ENCODE data around the gene MMP7.

Gene MMP7

DNA sequence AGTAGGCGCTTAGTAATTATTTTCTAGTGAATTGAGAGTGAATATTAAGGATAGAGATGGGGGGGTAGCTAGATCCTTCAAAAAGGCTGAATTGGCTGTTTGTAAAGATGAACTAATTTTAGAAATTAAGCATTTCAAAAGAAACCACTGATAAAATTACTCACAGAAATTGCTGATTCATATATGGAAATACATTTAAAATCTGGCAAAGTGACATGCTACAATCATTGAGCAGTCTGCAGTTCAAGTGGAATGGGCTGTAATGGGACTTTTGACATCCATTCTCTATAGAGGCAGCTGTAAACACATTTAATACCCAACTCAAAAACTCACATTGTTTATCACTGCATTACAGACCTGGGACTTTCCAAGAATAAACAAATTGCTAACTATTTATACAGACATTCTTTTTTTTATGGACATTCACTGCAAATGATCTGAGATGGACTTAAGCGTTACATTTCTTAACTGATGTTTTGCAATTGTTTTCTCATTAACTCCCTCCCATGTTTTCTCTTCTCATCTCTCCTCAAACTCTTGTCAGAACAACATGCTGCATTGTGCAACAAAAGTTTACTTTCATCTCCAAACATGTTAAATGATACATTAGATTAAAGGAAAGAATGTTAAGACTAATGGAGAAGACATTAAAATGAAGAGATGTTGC lies 42.1 kb upstream of the MMP7 start:
- TF ChIP-seq, protein P1, sequence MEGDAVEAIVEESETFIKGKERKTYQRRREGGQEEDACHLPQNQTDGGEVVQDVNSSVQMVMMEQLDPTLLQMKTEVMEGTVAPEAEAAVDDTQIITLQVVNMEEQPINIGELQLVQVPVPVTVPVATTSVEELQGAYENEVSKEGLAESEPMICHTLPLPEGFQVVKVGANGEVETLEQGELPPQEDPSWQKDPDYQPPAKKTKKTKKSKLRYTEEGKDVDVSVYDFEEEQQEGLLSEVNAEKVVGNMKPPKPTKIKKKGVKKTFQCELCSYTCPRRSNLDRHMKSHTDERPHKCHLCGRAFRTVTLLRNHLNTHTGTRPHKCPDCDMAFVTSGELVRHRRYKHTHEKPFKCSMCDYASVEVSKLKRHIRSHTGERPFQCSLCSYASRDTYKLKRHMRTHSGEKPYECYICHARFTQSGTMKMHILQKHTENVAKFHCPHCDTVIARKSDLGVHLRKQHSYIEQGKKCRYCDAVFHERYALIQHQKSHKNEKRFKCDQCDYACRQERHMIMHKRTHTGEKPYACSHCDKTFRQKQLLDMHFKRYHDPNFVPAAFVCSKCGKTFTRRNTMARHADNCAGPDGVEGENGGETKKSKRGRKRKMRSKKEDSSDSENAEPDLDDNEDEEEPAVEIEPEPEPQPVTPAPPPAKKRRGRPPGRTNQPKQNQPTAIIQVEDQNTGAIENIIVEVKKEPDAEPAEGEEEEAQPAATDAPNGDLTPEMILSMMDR (IDR thresholded peaks at IDR 0.05), result no peak
- Histone ChIP-seq H3K9me3 (no peaks in the 10 kb centered on the region), H3K27ac (no peak overlapping the region), H3K27me3 (no peaks in the 10 kb centered on the region), H3K4me3 (no peak overlapping the region), H3K4me1 (no peaks in the 10 kb centered on the region), H3K36me3 (no peaks in the 10 kb centered on the region)
- DNase-seq, result no peak
- intact Hi-C loops (cut with DNase I; ENCODE audit: low total_unique reads), result no loop called here

DNA sequence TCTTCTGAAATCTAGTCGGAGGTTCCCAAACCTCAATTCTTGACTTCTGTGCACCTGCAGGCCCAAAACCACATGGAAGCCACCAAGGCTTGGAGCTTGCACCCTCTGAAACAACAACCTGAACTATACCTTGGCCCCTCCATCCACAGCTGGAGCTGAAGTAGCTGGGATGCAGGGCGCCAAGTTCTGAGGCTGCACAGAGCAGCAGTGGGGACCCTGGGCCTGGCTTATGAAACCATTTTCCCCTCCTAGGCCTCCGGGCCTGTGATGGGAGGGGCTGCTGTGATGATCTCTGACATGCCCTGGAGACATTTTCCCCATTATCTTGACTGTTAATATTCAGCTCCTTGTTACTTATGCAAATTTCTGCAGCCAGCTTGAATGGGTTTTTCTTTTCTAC lies 38.3 kb upstream of the MMP7 start:
- no peaks in the 10 kb centered on the region for H3K9me3 ChIP-seq
- intact Hi-C loops (cut with DNase I; ENCODE audit: low total_unique reads), result no loop called here

DNA sequence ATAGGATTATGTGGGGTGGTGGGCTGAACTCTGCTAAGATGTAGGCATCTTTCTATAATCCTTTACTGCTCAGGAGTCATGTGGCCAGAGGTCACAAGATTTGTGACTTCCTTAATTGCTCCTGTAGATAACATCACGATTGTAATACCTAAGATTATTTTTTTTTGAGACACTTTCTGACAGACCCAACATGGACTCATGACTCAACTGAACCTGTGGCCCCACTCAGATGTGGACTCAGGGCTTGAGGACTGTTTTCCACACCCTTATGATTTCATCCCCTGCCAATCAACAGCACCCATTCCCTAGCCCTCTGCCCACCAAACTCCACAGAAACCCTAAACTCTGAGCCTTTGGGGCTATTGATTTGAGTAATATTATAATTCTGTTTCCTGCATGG lies 35.6 kb upstream of the MMP7 start:
- no peaks in the 10 kb centered on the region for H3K9me3 ChIP-seq
- TF ChIP-seq, protein P1 (IDR thresholded peaks at IDR 0.05), result no peak
- H3K4me3 ChIP-seq, result no peak overlapping the region
- no peak for DNase-seq
- H3K36me3 ChIP-seq, result no peaks in the 10 kb centered on the region
- H3K27ac ChIP-seq, result no peak overlapping the region
- intact Hi-C loops (cut with DNase I; ENCODE audit: low total_unique reads), result no loop called here
- H3K27me3 ChIP-seq, result no peaks in the 10 kb centered on the region
- peaks cover 0 to 9% (median 5%) of the 10 kb centered on the region in 4 donors for H3K4me1 ChIP-seq

More for the DNA sequence above, 38.3 kb upstream of the MMP7 start:
- Histone ChIP-seq H3K36me3 (no peaks in the 10 kb centered on the region), H3K27me3 (no peaks in the 10 kb centered on the region), H3K4me3 (no peak overlapping the region), H3K27ac (no peak overlapping the region), H3K4me1 (no peaks in the 10 kb centered on the region)
- TF ChIP-seq, protein P1 (IDR thresholded peaks at IDR 0.05), result no peak
- DNase-seq, result no peak

DNA sequence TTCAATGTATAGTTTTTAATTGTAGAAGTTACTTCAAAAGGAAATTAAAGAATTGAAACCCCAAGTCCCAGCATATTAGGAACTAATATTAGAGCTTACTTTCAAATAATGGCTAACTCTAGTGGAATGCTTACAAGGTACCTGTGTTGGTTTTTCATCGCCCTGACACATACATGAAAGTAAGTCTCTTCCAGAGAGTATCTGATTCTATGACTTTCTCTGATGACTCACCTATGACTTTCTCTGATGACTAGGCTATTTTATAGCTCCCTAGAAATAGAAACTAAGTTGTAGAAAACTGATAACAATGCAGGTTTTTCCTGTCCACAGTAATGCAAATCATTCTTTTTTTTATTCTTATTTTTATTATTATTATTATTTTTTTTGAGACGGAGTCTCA lies 33.6 kb upstream of the MMP7 start:
- Histone ChIP-seq H3K36me3 (no peaks in the 10 kb centered on the region), H3K4me1 (peaks cover 0 to 23% (median 12%) of the 10 kb centered on the region in 4 donors), H3K27me3 (no peaks in the 10 kb centered on the region), H3K9me3 (no peaks in the 10 kb centered on the region), H3K27ac (no peak overlapping the region), H3K4me3 (no peak overlapping the region)
- TF ChIP-seq, protein P1 (IDR thresholded peaks at IDR 0.05), result no peak
- intact Hi-C loops (cut with DNase I; ENCODE audit: low total_unique reads), result no loop called here
- DNase-seq, result no peak

DNA sequence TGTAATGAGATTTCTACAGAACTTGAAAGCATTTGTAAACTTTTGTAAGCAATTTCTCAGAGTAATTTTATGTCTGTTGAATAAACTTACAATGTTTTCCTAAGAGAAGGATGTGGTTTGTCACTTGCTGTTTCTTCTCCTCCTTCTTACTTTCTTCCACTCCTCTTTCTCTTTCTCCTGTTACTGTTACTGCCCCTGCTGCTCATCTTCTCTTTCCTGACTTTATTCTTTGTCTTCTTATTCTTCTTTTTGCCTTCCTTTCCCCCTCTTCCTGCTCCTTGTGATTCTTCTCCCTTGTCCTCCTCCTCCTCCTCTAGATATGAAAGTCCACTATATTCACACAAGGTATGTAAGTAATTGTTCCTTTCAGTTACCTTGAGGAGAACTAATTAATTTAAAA lies 31.1 kb upstream of the MMP7 start:
- intact Hi-C loops (cut with DNase I; ENCODE audit: low total_unique reads), result no loop called here
- DNase-seq, result no peak
- Histone ChIP-seq H3K27me3 (no peaks in the 10 kb centered on the region), H3K27ac (peak overlapping the region; percentile 67 to 71), H3K36me3 (no peaks in the 10 kb centered on the region), H3K4me1 (peaks cover 0 to 23% (median 12%) of the 10 kb centered on the region in 4 donors), H3K9me3 (no peaks in the 10 kb centered on the region), H3K4me3 (no peak overlapping the region)
- TF ChIP-seq, protein P1 (IDR thresholded peaks at IDR 0.05), result no peak
